HEK293 (cell line): Measurements from ENCODE around the gene CHD2.

Source experiments
- CTCF ChIA-PET: fragments of 350-600 bp; formaldehyde crosslinking; extraction: SDS; loops from one replicate; lab custom pipeline; 2021; ENCODE audit warnings: antibody characterized with exemption; lab: Yijun Ruan, JAX
- POLR2A ChIA-PET: fragments of 300-600 bp; formaldehyde crosslinking; extraction: SDS; loops from one replicate; lab custom pipeline; 2020; ENCODE audit warnings: antibody characterized with exemption, inconsistent platforms; lab: Yijun Ruan, JAX
- H3K27ac ChIP-seq: fragments of 200-500 bp; sonication (Bioruptor generic); 2 replicates; pipeline ENCODE4 v1.5.1; 2014; ENCODE audit warnings: low read depth, low read length, control low read depth, inconsistent platforms; ENCODE audit errors: extremely low read depth
- H3K36me3 ChIP-seq, 2 experiments: fragments of 200-500 bp in 1 of 2; sonication (Bioruptor generic) in 1 of 2; 1 replicate in 1 of 2; 2 replicates in 1 of 2; pipeline ENCODE4 v1.5.1; 2014 to 2017; ENCODE audit warnings: inconsistent platforms in 2 of 2, low read length in 2 of 2; ENCODE audit not compliant: control insufficient read depth in 2 of 2, insufficient read depth in 1 of 2
- H3K4me1 ChIP-seq: fragments of 200-500 bp; sonication (Bioruptor generic); 2 replicates; pipeline ENCODE4 v1.5.1; 2014; ENCODE audit warnings: mild to moderate bottlenecking, low read length, inconsistent platforms; ENCODE audit not compliant: control insufficient read depth, insufficient read depth
- H3K4me3 ChIP-seq: 2 replicates; pipeline ENCODE4 v1.5.1; 2011; ENCODE audit warnings: low read depth, mild to moderate bottlenecking, control low read depth, low read length, moderate library complexity
- H3K9me3 ChIP-seq: fragments of 200-500 bp; sonication (Bioruptor generic); 2 replicates; pipeline ENCODE4 v1.5.1; 2014; ENCODE audit warnings: low read depth, low read length, inconsistent platforms; ENCODE audit not compliant: control insufficient read depth, insufficient read depth
- ATF2 ChIP-seq: fragments of 450-650 bp; formaldehyde crosslinking; IDR thresholded peaks from 2 replicates; pipeline ENCODE4 v1.5.1; 2016; ENCODE audit warnings: missing biosample characterization, missing genetic modification characterization, low read depth
- GLIS2 ChIP-seq: fragments of 450-650 bp; formaldehyde crosslinking; IDR thresholded peaks from 2 replicates; pipeline ENCODE4 v1.5.1; 2016; ENCODE audit warnings: missing biosample characterization, missing genetic modification characterization
- PRDM1 ChIP-seq: fragments of 450-650 bp; formaldehyde crosslinking; IDR thresholded peaks from 2 replicates; pipeline ENCODE4; 2016; ENCODE audit warnings: missing biosample characterization, missing genetic modification characterization
- RBAK ChIP-seq: fragments of 450-650 bp; formaldehyde crosslinking; IDR thresholded peaks from 2 replicates; pipeline ENCODE4 v1.5.1; 2016; ENCODE audit warnings: missing biosample characterization, missing genetic modification characterization
- TCF7L2 ChIP-seq: IDR thresholded peaks from 2 replicates; pipeline ENCODE4 v1.6.1; 2011; ENCODE audit warnings: low read depth, mild to moderate bottlenecking, inconsistent platforms, low read length, moderate library complexity, borderline replicate concordance
- ZEB2 ChIP-seq: fragments of 450-650 bp; formaldehyde crosslinking; IDR thresholded peaks from 2 replicates; pipeline ENCODE4 v1.5.1; 2016; ENCODE audit warnings: missing biosample characterization, missing genetic modification characterization
- ZNF132 ChIP-seq: fragments of 450-650 bp; formaldehyde crosslinking; IDR thresholded peaks from 2 replicates; pipeline ENCODE4 v1.5.1; 2017; ENCODE audit warnings: missing biosample characterization, missing genetic modification characterization, borderline replicate concordance
- ZNF366 ChIP-seq: fragments of 450-650 bp; formaldehyde crosslinking; conservative IDR thresholded peaks from 2 replicates; pipeline ENCODE4 v1.5.1; 2016; ENCODE audit warnings: missing biosample characterization, missing genetic modification characterization
- ZNF645 ChIP-seq: fragments of 450-650 bp; formaldehyde crosslinking; IDR thresholded peaks from 2 replicates; pipeline ENCODE4; 2016; ENCODE audit warnings: missing biosample characterization, missing genetic modification characterization
- TF ChIP-seq, protein P1 (sequence below): fragments of 450-650 bp; formaldehyde crosslinking; IDR thresholded peaks from 2 replicates; pipeline ENCODE4 v1.5.1; 2017; ENCODE audit warnings: missing biosample characterization, missing genetic modification characterization
- TF ChIP-seq, protein P2 (sequence below): fragments of 450-650 bp; formaldehyde crosslinking; optimal IDR thresholded peaks from 2 replicates; pipeline ENCODE3; 2016; ENCODE audit warnings: missing biosample characterization, mild to moderate bottlenecking, missing genetic modification characterization
- TF ChIP-seq, protein P3 (sequence below): fragments of 450-650 bp; formaldehyde crosslinking; IDR thresholded peaks from 2 replicates; pipeline ENCODE4 v1.5.1; 2016; ENCODE audit warnings: missing biosample characterization, missing genetic modification characterization
- TF ChIP-seq, protein P4 (sequence below): fragments of 450-650 bp; formaldehyde crosslinking; IDR thresholded peaks from 2 replicates; pipeline ENCODE4 v1.5.1; 2016; ENCODE audit warnings: missing biosample characterization, missing genetic modification characterization

CHD2 gene

GRCh38 chr15:92900731-92901071 lies 577 bp downstream of the CHD2 start (continued):
- TF ChIP-seq ATF2 (tag by site-specific recombination): peak; percentile 59; the same call in 1 of the 2 replicates
- TF ChIP-seq, protein P1, sequence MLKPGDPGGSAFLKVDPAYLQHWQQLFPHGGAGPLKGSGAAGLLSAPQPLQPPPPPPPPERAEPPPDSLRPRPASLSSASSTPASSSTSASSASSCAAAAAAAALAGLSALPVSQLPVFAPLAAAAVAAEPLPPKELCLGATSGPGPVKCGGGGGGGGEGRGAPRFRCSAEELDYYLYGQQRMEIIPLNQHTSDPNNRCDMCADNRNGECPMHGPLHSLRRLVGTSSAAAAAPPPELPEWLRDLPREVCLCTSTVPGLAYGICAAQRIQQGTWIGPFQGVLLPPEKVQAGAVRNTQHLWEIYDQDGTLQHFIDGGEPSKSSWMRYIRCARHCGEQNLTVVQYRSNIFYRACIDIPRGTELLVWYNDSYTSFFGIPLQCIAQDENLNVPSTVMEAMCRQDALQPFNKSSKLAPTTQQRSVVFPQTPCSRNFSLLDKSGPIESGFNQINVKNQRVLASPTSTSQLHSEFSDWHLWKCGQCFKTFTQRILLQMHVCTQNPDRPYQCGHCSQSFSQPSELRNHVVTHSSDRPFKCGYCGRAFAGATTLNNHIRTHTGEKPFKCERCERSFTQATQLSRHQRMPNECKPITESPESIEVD (tag by site-specific recombination): peak; percentile 84
- TF ChIP-seq, protein P2, sequence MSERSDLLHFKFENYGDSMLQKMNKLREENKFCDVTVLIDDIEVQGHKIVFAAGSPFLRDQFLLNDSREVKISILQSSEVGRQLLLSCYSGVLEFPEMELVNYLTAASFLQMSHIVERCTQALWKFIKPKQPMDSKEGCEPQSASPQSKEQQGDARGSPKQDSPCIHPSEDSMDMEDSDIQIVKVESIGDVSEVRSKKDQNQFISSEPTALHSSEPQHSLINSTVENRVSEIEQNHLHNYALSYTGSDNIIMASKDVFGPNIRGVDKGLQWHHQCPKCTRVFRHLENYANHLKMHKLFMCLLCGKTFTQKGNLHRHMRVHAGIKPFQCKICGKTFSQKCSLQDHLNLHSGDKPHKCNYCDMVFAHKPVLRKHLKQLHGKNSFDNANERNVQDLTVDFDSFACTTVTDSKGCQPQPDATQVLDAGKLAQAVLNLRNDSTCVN: peak; percentile 1

- CTCF ChIA-PET: interaction anchor here (1.9 to 2.4 kb wide), 3 partner anchors 15 to 92 kb away, joined by 8 to 24 read pairs (median 17); no protein-coding TSS in a partner anchor
- H3K4me1 ChIP-seq: peaks cover 22% of the 10 kb centered on the region
- POLR2A ChIA-PET: interaction anchor here (1.1 to 6.6 kb wide), 10 partner anchors 11 to 104 kb away, joined by 3 to 226 read pairs (median 15); no protein-coding TSS in a partner anchor
- peak; percentile 74; the same call in 1 of the 2 replicates for TF ChIP-seq PRDM1 (tag by site-specific recombination)
- peak; percentile 31; the same call in 1 of the 2 replicates for TF ChIP-seq ZEB2 (tag by site-specific recombination)
- TF ChIP-seq, protein P3, sequence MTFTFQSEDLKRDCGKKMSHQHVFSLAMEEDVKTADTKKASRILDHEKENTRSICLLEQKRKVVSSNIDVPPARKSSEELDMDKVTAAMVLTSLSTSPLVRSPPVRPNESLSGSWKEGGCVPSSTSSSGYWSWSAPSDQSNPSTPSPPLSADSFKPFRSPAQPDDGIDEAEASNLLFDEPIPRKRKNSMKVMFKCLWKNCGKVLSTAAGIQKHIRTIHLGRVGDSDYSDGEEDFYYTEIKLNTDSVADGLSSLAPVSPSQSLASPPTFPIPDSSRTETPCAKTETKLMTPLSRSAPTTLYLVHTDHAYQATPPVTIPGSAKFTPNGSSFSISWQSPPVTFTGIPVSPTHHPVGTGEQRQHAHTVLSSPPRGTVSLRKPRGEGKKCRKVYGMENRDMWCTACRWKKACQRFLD (tag by site-specific recombination): no peak
- no peak for TF ChIP-seq RBAK
- peak; percentile 29; the same call in 1 of the 2 replicates for TF ChIP-seq ZNF366
- no peak for TF ChIP-seq GLIS2 (tag by site-specific recombination)
- TF ChIP-seq TCF7L2: peak; percentile 72
- TF ChIP-seq, protein P1 (tag by site-specific recombination): peak; percentile 92
- TF ChIP-seq, all 188 proteins: peak for 5
- Histone ChIP-seq H3K4me3 (peak overlapping the region; percentile 82), H3K36me3 (peaks cover 23 to 31% of the 10 kb centered on the region in 2 experiments; a peak in 2 of 3 replicates), H3K27ac (peak overlapping the region; percentile 95), H3K9me3 (no peaks in the 10 kb centered on the region)
These were observed 1.1 kb downstream of the CHD2 start for GRCh38 chr15:92901072-92901761.

GRCh38 chr15:92901995-92902394 lies 1.9 kb downstream of the CHD2 start:
- H3K9me3 ChIP-seq: no peaks in the 10 kb centered on the region
- ChIA-PET POLR2A (interaction anchor here (3.2 to 6.6 kb wide), 3 partner anchors 20 to 92 kb away, joined by 15 to 226 read pairs (median 130); no protein-coding TSS in a partner anchor), CTCF (interaction anchor here (1.5 to 7.5 kb wide), 3 partner anchors 14 to 105 kb away, joined by 3 to 65 read pairs (median 22); no protein-coding TSS in a partner anchor)
- H3K27ac ChIP-seq: peak overlapping the region; percentile 95; the same call in 1 of the 2 replicates
- peaks cover 30% of the 10 kb centered on the region for H3K4me1 ChIP-seq
- H3K4me3 ChIP-seq: peak overlapping the region; percentile 82
- H3K36me3 ChIP-seq: peaks cover 17 to 31% of the 10 kb centered on the region in 2 experiments; a peak in 2 of 3 replicates
- no peak for TF ChIP-seq ZNF645
- TF ChIP-seq, protein P4, sequence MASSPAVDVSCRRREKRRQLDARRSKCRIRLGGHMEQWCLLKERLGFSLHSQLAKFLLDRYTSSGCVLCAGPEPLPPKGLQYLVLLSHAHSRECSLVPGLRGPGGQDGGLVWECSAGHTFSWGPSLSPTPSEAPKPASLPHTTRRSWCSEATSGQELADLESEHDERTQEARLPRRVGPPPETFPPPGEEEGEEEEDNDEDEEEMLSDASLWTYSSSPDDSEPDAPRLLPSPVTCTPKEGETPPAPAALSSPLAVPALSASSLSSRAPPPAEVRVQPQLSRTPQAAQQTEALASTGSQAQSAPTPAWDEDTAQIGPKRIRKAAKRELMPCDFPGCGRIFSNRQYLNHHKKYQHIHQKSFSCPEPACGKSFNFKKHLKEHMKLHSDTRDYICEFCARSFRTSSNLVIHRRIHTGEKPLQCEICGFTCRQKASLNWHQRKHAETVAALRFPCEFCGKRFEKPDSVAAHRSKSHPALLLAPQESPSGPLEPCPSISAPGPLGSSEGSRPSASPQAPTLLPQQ: no peak
- no peak for TF ChIP-seq ZNF132 (tag by site-specific recombination)
